ENCODE results near the gene KRT17. TPM values are rescaled to one million over a fixed set of nuclear protein-coding genes. Genes with fewer than 3 reads are reported as not detected.
"Not testable (repeated sequence)": the region's sequence is repeated elsewhere in the genome, so short reads cannot be mapped to it uniquely, and the experiment has no call there.

The KRT17 gene
- polyA plus RNA-seq, 4 donors: 1.2 to 3.1 (median 1.5) TPM

DNA sequence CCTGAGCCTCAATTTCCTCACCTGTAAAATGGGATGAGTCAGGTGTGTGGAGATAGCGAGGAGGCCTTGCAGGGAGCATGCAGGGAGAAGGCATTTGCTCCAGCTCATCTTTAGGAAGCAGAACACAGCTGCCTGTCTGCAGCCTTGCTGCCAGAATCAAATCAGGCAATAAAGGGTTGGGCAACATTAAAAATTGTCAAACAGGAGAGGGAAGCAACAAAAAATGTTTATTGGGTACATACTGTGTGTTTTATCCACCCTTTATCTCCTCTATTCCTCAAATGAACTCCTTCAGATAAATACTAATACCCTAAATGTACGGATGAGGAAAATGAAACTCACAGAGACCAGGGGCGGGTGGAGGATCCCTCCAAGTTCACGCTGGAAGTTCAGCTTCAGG, 24.1 kb downstream of the KRT17 start:
- no peak for DNase-seq (ENCODE audit: low read depth in 4 of 4, low spot score in 3 of 4)

DNA sequence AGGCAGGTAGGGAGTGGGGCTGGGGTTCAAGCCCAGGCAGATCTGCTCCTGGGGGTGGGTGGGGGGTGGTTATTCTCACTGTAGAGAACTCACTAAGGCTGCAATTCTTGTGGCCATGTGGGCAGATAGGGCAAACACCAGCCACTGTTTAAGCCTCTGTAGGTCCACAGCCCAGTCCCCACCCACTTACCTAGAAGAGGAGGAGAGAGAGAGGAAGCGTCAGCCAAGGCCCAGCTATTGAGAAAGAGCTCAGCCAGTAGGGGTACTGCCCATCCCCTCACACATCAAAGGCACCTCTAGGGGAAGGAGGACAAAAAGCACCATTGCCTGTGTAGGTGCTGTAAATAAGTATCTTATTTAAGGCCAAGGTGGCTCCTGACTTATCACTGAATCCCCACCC, 24.7 kb downstream of the KRT17 start:
- DNase-seq (ENCODE audit: low read depth in 4 of 4, low spot score in 3 of 4): no peak

DNA sequence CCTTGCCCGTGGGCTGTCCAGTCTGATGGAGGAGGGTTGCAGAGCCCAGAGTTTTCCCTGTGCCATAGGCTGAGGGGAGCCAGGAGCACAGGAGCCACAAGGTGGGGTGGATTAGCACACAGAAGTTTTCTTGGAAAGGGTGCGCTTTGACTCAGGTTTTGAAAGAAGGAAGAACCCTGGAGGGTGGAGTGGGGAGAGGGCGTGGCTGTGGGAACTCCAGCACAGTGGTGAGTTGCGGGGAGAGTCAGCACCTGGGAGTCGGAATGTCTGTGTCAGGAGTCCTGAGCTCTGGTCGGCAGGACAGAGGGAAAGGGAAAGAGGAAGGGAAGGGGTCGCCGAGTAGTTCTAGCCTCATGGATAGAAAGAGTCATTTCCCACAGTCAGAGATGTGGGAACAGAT, 28.8 kb downstream of the KRT17 start:
- no peak for DNase-seq (ENCODE audit: low read depth in 4 of 4, low spot score in 3 of 4)

- no peak for DNase-seq (ENCODE audit: low read depth in 4 of 4, low spot score in 3 of 4)
Observed at GRCh38 chr17:41594363-41594915, 29.9 kb downstream of the KRT17 start.

GRCh38 chr17:41593306-41593981, 30.9 kb downstream of the KRT17 start:
- no peak for DNase-seq (ENCODE audit: low read depth in 4 of 4, low spot score in 3 of 4)

DNA sequence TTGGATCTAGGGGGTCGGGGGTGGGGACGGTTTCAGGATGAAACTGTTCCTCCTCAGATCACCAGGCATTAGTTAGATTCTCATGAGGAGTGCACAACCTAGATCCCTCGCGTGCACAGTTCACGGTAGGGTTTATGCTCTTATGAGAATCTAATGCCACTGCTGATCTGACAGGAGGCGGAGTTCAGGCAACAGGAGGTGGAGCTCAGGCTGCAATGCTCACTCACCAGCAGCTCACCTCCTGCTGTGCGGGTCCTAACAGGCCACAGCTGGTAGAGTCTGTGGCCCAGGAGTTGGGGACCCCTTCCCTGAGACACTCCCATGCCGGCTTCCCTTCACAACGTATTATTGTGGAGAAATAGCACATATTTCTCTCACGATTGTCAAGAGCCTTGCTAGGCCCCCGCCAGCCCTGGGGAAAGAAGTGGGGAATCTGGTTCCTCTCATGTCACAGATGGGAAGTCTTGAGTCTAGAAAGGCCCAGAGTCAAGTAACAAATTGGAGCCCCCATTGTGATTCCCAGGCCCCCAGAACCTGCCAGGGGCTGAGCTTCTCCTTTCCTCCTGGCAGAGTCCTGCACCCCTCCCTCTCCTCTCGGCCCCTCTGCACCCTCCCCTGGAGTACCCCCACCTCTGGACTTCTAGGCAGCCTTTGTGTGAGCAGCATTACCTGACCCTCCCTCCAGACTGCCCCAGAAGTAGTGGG, 31.6 kb downstream of the KRT17 start:
- DNase-seq (ENCODE audit: low read depth in 4 of 4, low spot score in 3 of 4): no peak

DNA sequence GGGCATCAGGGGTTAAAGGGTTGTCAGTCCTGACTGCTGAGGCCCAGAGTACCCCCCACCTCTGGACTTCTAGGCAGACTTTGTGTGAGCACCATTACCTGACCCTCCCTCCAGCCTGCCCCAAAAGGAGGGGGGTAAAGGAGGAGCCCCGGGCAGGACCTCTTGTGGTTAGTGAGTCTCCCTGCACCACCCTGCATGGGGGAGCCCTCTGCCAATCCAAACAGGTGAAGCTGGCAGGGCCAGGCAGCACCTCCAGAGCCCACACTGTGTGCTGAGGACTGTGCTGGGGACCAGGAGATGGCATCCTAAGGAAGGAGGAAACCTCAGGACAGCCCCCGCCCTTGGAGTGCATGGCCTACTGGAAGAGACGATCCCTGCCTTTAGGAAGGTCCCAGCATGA, 35.1 kb downstream of the KRT17 start:
- DNase-seq (ENCODE audit: low read depth in 4 of 4, low spot score in 3 of 4): no peak

DNA sequence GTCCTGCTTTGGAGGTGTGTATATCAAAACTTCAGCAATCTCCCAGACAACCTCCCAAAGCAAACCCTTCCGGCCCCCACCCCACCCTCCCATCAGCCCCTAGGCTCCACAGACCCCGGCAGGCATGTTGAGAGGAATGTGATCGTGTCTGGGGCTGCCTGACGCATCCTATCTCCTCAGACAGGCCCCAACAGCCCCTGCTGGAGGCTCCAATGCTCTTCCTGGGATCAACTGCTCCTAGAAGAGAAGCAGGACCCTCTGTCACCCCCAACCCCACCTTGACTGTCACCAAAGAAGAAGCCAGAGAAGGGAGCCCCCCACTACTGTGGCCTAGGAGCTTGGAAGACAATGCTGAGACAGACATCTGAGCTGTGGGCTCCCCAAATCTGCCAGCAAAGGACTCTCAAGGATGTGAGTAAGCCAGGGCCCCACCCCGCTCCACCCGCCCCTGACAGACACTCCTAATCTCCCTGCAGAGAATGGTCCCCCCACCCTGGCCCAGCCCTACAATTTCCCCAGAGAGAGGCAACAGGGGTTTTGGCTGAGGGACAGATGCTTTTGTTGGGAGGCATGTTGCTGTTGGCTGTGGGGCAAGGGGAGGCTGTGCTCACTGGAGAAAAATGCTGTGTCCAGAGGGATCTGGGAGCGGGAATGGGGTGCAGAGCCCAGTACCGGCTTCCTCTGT, 36.1 kb downstream of the KRT17 start:
- no peak for DNase-seq (ENCODE audit: low read depth in 4 of 4, low spot score in 3 of 4)

DNA sequence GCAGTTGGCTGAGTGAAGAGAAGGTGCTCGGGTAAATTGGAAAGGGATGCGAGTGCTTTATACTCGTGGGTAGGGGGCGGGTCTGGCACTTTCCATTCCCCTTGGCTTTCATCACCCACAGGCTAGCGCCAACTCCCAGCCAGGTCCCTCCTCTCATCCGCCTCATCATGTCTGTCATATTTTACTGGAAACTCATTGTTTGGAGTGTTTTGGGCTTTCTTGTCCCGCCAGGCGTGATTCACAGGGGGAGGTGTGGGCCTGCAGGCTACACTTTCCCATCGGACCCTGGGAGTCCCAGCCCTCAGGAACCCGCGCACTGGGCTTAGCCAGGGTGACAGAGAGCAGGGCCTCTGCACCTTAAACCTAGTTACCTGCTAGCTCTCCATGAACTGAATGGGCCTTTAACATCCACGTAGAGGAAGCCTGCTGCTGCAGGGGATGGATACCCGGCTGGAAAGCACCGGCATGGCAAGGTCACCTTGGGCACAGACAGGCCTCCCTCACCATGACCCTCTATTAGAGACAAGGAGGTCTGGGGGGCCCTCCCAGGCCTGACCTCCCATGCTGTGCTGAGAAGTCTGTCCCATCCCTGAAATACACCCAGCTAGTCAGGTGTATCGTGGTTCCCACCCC, 37.4 kb downstream of the KRT17 start, which contains the start of gene KRT14:
TSS of gene KRT14 (minus strand) at position 33 of the 633 bp plus-strand sequence. CDS start 61 bp downstream, outside the sequence.
- DNase-seq (ENCODE audit: low read depth in 4 of 4, low spot score in 3 of 4): no peak

DNA sequence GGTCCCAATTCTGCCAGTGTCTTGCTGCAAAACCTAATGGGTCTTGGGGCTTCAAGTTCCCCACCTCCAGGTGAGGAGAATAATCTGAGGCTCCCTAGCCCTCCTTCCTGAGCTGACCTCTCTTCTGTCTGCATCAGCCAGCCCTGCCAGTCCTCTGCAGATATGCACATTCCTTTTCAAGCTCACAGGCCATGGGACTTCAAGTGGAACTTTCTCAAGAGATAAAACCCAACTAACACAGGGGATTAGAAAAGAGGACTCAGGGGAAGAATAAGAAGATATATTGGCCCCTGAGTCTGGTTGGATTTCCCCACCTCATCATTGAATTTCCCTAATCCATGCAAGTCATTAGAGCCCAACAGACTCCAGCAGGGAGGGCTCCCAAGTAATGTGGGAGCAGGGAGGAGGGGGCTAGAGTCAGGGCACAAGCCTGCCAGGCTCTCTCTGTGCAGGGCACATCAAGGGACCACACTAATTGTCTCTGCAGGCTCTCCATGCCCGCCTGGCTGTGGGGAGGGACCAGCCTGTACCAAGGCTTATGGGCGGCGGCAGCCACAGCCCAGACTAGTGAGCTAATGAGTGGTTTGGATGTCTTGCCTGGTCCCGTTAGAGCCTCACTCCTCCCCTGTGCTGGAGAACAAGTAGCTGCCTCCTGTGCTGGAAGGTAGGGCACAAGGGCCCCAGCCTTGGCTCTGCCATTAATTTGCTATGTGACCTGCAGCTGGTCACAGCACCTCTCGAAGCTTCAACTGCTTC, 38.9 kb downstream of the KRT17 start:
- no peak for DNase-seq (ENCODE audit: low read depth in 4 of 4, low spot score in 3 of 4)

GRCh38 chr17:41584331-41584927, 39.9 kb downstream of the KRT17 start:
- not testable (repeated sequence) for DNase-seq (ENCODE audit: low read depth in 4 of 4, low spot score in 3 of 4)

GRCh38 chr17:41583137-41584127, 40.9 kb downstream of the KRT17 start:
- no peak for DNase-seq (ENCODE audit: low read depth in 4 of 4, low spot score in 3 of 4)

DNA sequence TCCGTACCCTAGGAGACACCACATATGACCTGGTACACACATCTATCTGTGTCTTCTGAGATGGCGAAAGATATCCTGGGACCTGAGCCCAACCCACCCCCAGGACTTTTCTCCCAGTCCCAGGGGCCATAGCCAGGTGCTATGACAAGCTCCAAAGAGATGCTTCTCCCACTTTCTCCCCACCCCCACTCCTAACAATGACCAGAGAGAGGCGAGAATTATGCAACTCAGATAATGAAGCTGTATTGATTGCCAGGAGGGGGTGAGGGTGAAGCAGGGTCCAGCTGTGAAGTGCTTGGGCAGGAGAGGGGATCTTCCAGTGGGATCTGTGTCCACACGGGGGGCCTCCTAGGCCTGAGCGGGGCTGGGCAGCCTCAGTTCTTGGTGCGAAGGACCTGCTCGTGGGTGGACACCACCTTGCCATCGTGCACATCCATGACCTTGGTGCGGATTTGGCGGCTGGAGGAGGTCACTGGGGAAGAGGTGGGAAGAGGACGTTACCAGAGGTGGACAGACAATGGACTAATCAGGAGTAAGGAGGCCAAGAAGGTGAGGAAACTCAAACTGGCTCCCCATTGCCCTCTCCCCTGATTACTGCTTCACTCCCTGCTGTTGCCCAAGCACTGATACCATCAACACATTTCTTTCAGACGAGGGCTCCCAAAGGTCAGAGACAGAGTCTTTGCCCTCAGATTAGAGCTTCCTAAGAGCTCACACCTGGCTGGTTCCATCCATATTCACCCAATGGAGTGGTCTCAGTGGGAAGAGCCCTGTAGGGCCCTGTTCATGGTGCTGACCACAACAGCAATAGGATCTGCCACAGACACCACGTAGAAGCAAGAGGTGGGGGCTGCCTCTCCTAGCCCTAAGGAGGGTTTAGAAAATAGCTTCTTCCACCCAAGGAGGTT, 42.1 kb downstream of the KRT17 start:
- DNase-seq (ENCODE audit: low read depth in 4 of 4, low spot score in 3 of 4): not testable (repeated sequence)

DNA sequence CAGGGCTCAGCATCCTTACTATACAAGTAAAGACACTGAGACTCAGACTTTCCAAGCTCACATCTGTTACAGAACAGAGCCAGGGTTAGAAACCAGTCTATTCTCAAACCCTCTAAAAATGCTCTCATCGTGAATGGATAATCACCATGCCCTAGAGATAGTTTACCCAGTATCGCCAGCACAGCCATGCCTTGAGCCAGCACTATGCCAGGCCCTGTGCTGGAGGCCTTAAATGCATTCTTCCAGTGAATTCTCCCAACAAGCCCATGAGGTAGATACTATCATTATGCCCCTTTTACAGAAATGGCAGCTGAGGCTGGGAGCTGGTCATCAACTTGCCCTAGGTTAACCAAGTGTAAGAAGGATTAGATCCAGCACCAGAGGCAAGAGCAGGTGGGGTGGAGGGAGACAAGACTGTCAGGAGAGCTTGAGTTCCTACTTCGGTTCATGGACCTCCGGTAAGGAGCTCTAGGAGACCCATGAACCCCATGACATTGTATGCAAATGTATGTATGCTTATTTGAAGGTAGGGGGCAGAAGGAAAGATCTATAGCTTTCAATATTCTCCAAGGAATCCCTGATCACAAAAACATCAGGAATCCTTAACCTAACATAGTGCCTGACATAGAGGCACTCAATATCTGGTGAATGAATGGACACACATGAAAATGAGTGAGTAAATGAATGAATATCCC, 42.9 kb downstream of the KRT17 start:
- no peak for DNase-seq (ENCODE audit: low read depth in 4 of 4, low spot score in 3 of 4)

DNA sequence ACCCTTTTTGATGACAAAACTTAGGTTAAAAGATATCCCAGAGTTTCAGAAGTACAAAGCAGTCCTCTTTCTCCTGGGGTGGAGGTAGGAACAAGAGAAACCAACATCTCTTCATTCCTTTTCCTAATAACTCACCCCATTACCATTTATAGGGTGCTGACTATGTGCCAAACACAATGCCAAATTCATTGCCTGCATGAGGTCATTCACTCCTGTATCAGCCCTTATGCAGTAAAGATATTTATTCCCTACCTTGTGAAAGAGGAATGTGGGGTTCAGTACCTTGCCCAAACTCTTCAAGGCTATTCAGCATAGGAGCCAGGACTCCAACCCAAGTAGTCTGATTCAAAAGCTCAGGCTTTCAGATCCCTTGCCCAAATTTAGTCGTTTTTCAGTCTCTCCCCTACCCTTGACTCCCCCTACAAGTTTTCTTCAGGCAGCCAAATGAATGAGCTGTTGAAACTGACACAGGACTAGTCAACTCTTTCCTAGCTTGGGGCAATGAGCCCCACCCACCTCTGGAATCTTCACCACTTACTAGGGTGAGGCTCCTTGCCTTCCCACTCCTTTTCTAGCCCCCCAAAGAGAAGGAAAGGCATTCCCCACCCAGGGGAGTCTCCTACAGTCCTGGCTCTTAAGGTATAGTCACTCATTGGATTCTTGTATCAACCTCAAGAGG, 43.5 kb downstream of the KRT17 start:
- DNase-seq (ENCODE audit: low read depth in 4 of 4, low spot score in 3 of 4): no peak

DNA sequence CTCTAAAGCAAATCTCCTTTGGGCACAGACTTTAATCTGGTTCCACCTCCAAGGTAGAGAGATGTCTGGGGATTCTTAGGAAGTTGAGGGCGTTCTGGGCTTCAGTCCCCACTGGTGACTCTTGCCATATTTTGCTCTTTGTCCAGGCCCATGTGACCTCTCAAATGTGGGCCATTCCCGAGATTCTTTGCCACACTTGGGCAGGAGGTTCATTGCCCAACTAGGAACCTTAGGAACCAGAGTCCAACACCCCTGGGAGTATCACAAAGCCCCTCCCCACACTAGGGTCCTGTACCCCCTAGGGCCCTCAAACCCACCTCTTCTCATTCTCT, 44.2 kb downstream of the KRT17 start:
- DNase-seq (ENCODE audit: low read depth in 4 of 4, low spot score in 3 of 4): no peak

Measured in left renal pelvis (tissue), 4 donors.